GM18508 (cell line): ENCODE measurements around the gene LACTBL1.

Experiments
- ATAC-seq: cut with Tn5 transposase; IDR thresholded peaks from one replicate; pipeline ENCODE4 v1.9.1; 2021; ENCODE audit warnings: moderate number of reproducible peaks; ENCODE audit not compliant: insufficient read depth, unreplicated experiment

LACTBL1 gene

DNA sequence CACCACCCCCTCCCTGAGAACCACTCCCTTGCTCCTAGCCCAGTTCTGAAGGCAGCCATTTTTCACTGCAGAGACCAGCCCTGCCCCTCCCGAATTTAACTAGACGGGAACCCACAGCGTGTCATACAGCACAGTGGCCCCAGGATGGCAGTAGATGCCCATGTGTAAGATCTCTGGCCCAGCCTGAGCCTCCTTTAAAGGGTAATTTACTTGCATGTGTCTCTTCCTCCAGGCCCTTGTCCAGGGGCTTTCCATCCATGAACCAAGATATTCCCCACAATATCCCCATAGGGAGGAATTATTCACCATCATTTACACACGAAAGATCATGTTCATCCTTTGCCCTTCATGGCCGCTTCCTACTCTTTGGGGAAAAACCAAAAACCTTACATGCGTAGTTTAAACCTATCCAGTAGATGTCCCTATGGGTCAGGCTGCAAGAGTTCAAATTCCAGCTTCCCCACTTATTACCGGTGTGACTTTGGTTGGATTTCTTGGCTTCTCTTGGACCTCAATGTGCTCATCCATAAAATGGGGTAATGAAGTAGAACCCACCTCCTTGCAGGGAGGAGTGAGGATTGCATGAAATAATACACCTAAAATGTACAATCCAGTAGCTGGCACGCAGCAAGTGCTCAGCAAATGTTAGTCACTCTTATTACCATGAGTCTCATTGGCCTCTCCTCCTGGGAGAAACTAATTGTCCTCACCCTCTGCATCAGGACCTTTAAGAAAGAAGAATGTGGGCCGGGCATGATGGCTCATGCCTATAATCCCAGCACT is 4.0 kb upstream of the LACTBL1 start:
- ATAC-seq = no peak

DNA sequence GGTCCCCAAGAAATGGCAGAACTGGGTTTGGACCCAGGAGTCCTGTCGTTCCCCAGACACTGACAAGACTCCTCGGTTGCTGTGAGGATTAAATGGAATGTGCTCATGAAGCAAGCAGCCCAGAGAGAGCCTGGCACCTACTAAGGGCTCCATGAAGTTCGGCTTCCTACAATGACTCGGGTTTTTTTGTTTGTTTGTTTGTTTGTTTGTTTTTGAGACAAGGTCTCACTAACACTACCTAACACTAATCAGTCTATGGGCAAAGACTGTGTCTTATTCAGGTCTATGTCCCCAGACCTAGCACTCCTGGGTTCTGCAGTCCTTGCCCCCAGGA is 3.4 kb upstream of the LACTBL1 start:
- no peak for ATAC-seq

DNA sequence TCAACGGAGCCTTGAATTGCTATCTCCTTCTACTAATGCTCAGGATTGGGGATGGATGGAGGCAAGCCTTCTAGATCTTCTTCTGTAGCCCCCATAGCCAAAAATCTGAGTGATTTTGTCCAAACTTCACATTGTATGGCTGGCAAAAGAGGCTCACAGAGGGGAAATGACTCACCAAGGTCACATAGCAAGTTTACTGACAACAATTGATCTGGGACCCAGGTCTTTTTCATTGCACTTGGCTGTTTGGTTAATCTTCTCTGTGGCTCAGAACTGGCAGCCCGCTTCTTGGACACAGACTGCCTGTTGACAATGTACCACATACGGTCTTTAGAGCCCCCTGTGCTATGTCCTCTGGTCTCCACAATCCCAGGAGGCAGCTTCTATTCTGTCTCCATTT is 3.0 kb upstream of the LACTBL1 start:
- no peak for ATAC-seq

DNA sequence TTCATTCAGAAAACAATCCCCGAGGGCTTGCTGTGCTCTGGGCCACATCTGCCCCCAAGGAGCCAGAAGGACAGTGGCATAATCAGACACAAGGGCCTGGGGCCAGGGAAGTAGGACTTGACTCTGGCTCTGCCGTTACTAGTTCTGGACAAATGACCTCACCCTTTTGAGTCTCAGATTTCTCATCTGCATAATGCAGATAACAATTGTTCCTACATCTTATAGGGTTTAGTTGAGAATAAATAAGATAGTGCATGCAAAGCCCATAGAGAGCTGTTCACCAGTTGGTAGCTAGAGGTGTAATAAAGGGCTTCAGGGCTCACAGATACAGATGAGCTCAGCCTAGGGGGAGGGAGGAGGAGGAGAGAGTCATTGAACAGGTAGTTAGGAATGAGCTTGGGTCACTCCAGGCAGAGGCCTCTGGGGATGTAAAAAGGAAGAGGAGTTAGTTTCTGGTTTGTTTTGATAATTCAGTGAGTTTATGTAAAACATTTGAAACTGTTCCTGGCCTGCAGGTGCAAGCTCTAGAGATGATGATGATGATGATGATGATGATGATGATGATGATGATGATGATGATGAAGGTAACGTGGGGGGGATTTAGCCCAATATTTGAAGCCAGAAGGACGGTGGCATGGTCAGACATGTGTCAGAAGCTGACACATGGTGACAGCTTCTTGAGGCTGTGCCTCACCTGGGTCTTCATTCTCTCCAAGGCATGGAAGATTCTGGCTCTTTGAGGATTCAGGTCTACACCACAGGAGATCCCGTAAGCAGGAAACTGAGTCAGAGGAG is 858 bp downstream of the LACTBL1 start:
- no peak for ATAC-seq

DNA sequence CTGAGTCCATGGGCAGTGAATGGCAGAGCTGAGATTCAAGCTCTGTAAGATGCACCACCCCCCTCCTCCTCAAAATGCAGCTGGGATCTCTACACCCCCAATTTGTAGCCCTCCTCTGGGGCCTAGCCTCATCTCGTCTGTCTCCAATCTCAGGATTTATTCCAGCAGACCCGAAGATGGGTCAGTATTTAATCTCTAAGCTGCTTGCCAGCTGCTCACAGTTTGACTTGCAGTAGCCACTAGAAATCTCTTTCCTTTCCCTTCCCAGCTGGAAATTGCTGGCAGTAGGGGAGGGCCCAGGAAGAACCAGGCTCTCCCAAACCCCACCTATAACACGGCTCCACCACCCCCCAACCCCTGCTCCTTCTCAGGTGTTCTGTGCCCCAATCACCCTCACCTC is 1.5 kb downstream of the LACTBL1 start:
- no peak for ATAC-seq

DNA sequence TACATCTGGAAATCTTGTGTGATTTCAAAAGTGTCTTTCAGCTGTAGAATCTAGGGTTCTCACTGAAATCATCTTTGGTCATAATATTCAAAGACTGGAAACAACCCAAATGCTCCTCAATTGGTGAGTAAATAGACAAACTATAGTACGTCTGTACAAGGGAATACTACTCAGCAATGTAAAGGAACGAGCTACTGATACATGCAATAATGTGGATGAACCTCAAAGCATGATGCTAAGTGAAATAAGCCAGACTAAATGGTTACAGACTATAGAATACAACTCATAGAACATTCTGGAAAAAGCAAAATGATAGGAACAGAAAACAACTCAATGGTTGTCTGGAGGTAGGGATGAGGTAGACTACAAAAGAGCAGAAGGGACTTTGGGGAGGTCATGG is 2.6 kb downstream of the LACTBL1 start:
- ATAC-seq = no peak

DNA sequence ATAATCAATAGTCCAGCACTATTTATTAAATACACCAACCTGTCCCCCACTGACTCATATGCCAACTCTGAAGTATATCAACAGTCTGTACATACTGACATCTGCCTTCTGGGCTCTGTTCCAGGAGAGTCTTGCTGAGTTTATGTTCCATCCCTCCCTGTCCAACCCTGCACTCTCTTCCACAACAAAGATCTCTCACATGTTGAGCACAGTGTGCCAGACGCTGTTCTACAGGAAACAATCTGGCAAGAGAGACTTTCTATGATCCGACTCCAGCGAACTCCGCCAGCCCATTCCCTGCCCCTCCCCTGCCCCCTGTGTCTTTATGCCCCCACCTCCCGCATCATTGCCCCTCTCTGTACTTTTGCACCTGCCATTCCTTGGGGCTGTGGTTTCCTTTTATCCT is 3.4 kb downstream of the LACTBL1 start:
- ATAC-seq = no peak

DNA sequence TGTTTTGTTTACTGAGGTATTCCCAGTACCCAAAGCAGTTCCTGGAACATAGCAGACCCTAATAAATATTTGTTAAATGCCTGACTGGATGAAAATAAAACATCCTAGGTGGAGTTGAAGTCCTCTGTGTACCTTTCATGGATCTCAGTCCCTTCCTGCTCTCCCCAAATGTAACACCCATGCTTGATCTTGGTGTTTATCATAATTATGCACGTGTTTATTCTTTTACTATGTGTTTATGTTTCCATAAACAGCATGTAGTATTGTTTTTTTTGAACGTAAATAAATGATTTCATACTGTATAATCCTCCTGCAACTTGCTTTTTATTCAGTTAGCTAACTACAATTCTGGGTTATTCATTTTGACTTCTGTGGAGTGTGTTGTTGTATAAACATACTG is 4.8 kb downstream of the LACTBL1 start:
- ATAC-seq = no peak

DNA sequence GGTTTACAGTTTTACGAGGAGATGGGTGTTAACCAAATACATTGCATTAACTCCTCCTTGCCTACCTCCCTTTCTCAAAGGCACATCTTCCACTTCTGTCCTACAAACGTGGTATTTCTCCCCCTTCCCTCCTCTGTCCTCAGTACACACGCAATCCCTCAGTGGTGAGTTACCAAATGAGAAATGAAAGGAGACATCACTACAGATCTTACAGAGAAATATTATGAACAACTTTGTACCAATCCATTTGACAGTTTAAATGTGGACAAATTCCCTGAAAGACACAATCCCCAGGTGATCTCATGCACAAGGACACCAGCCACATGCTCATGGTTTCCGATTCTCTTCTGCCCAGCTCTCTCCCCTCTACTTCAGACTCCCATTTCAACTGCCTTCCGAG is 6.4 kb downstream of the LACTBL1 start:
- no peak for ATAC-seq

DNA sequence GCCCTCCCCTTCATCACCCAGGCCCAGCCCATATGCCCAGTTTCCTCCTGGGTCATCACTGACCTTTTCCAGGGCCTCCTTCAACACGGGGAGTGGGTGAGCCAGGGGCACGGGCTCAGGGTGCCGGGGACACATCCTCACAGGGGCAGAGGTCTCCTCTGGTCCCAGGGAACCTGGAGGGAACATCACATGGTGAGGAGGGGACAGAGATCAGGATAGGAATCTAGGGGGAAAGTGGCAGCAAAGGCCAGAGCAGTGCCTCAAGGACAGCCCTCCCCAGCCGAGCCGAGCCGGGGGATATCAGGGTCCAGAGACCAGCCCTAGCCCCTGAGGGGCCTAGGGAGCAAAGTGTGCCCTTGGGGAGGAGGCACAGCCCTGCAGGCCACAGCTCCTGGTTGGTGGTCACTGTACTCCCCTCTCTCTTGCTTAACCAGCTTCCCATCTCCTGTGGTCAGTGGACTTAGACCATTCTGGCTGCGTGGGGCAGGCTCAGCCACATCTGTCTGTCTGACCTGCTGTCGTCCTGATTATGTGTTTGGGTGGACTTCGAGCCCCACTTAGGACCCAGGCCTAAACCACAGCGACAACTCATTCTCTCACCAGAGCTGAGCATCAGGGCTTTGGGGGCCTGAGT is 9.5 kb downstream of the LACTBL1 start:
- no peak for ATAC-seq

DNA sequence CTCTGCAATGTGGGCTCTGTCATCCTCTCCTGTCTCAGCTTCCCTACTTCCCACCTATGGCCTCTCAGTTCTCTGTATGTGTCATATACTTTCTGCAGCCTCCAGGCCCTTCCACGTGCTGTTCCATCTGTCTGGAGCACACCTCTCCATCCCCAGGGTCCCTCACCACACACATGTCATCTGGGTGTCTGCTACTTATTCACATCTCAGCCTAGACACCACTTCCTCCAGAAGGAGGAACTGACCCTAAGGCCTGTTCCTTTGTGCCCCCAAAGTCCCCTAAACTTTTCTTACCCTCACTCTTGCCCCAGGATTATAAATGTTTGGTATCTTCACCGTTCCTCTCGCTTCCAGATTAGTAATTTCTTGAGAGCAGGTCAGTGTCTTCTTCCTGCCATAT is 10.1 kb downstream of the LACTBL1 start:
- no peak for ATAC-seq

DNA sequence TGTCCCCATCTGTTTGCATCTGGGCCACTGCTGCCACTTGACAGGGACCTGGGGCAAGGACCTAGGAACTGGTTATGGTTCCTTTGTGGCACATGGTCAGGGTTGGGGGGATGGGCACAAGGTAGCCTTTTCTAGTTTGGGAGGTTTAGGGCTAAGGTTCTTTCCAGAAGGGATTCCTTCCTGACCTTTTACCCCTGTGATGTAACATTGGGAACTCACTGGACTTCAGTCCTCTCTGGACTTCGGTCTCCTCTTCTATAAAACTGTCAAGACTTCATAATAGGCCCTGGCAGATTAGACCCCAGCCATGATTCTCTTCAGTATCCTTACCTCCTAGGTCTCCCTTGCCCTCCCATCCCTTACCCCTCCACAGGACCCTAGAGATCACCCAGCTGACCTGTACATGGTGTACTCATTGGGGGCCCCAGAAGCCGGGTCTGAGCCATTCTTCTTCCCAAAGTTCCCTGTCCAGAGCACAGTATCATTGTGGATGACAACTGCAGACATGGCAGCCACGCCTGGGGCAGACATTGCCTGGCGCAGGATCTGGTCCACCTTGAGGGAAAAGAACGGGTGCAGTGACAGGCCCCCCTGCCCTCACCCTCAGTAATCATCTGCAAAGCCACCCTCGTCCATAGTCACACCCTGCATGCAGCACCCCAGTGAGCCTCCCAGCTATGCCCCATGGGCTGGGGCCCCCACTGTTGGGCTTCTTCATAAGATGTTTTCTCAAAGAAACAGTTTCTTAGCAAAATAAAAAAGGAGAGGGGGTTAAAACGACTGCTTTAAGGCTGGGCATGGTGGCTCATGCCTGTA is 12.9 kb downstream of the LACTBL1 start:
- ATAC-seq = no peak

DNA sequence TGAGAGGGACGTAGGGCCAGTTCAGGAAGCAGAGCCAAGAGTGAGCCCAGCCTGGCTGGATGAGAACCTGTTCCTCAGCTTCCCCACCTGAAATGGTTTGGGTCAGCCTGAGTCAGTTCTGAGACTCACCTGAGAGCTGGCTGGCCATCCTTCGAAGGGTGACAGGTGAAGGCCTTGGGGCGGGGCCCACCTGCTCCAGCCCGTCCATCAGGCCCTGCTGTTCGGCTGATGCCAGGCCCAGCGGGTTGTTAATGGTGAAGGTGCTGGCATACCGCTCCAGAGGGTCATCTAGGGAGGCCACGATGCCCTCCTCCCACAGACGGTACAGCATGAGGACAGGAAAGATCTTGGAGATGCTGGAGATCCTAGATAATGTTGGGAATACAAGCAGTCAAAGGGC is 14.1 kb downstream of the LACTBL1 start:
- ATAC-seq = no peak

DNA sequence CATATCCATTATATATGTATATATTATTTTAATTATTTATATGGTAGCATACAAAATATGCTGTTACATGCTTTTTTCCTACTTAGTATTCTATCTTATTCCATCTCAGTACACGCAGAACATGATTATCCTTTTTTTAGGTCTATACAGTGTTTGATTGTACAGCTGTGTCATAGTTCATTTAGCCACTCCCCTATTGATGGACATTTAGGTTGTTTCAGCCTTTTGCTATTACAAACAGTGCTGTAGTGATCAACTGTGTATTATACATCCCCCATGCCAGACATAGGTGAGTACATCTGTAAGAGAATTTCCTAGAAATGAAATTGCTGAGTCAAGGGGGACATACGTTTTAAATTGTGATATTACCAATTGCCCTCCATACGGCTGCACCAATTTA is 15.6 kb downstream of the LACTBL1 start:
- ATAC-seq = no peak

DNA sequence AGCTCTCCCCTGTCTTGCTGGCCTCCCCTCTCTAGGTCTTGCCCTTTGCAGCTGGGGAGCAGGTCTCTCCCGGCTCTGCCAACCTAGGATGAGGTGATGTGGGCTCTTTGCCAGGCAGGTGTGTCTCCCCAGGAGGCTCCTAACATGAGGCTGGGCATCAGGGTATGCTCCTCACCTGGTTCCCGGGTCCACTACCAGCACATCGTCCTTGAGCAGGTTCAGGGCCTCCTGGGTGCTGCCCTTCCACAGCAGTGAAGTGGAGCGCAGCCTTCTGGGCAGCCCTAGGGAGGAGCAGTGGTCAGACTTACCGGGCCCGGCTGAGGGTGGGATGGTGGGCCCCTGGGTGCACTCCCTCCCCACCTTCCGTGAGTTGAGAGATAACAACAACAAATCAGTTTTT is 17.5 kb downstream of the LACTBL1 start:
- ATAC-seq = no peak

DNA sequence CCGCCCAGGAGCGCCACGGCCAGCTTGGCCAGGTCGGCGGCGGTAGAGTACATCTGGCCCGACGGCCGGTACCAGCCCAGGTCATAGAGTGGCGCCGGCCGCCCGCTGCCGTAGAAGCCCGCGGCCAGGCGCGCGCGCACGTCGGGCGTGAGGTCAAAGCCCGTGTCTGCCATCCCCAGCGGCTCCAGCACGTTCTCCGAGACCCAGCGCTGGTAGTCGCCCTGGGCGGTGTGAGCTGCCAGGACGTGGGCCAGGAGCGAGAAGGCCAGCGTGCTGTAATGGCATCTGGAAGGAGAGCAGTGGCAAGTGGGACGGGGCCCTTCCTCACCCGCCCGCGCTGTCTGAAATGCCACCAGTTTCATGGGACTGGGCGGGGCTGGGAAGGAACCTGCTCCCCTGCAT is 18.9 kb downstream of the LACTBL1 start:
- ATAC-seq = no peak

DNA sequence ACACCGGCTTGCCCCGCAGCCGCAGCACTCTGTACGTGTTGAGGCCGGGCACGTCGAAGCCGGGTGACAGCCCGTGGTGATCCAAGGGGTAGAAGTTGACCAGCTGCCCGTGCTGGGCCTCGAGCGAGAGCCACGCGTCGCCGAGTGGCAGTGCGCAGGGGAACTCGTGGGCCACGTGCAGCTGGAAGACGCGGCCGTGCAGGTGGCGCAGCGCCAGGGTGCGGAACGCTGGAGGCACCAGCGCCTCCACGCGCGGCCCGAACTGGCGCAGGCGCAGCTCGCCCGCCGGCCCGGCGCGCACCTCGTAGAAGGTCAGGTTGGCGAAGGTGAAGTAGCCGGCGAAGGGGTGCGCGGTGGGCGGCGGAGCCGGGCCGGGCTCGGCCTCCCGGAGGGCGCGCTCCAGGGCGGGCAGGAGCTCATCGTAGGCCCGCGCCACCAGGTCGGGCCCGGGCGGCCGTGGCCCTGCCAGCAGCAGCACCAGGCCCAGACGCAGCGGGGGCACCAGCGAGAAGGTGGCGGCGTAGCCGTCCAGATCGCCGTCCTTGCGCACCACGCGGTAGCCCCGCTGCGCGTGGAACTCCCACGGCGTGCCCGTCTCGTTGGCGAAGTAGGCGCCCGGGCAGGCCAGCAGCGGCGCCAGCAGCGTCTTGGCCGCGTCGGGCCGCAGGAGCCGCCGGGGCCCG is 19.5 kb downstream of the LACTBL1 start:
- no peak for ATAC-seq

DNA sequence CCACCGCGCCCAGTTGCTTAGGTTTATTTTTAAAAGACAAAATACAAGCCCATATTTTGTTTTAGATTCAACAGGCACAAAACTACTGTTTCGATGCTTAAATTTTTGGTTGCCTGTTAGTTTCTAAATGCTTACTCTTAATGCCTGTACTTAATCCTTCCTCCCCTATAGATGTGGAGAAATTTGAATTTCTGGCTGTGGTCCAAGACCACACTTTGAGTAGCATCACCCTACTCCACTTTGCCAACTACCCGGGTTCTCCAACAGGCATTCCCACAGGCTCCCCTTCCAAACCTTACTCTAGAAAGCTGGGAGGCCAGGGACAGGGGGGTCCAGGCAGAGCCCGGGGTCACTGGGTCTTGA is 20.0 kb downstream of the LACTBL1 start:
- no peak for ATAC-seq

DNA sequence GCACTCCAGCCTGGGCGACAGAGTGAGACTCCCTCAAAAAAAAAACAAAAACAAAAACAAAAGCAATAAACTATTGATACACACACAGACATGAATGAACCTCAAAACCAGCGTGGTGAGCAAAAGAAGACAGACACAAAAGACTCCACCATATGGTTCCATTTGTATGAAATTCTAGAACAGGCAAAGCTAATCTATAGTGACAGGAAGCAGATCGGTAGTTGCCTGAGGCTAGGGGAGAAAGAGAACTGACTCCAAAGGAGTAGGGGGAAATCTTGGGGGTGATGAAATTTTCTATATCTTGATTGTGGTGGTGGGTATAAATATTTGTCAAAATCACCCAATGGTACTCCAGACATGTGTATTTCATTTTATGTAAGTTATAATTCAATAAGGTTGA is 20.9 kb downstream of the LACTBL1 start:
- ATAC-seq = no peak

DNA sequence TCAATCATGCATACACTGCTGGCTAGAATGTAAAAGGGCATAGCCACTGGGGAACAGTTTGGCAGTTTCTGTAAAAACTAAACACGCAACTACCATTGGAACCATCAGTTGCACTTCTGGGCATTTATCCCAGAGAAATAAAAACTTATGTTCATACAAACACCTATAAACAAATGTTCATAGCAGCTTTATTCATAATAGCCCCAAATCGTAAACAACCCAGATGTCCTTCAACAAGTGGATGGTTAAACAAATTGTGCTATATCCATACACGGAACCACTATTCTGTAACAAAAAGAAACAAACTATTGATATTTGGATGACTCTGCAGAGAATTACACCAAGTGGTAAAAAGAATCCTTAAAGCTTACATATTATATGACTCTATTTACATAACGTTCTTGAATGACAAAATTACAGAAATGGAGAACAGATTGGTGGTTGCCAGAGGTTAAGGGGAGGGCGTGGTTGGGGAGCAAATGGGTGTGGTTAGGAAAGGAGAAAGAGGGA is 22.8 kb downstream of the LACTBL1 start:
- no peak for ATAC-seq
